Liver (tissue), 9 donors: ENCODE results near the gene GPR68. TPM values are rescaled to one million over a fixed set of nuclear protein-coding genes. Genes with fewer than 3 reads are reported as not detected.

ENCODE experiments used
- DNase-seq: peaks from one replicate; pipeline ENCODE4 v3.0.0-alpha.2; 2017; ENCODE audit warnings: low spot score
- H3K27ac ChIP-seq, 2 donors: one replicate each; pipeline ENCODE4 v1.7.0; 2013; ENCODE audit warnings: inconsistent platforms in 2 of 2, low read length in 2 of 2, control low read depth in 1 of 2, low read depth in 1 of 2, mild to moderate bottlenecking in 1 of 2
- H3K27me3 ChIP-seq, 4 donors: one replicate each; pipeline versions ENCODE4 v1.6.1 to v1.7.0; 2013; ENCODE audit warnings: low read length in 3 of 4, inconsistent platforms in 1 of 4, mild to moderate bottlenecking in 1 of 4, moderate library complexity in 1 of 4; ENCODE audit not compliant: control insufficient read depth in 4 of 4, insufficient read depth in 4 of 4
- H3K36me3 ChIP-seq, 4 donors: one replicate each; pipeline versions ENCODE4 v1.6.1 to v1.7.0; 2013; ENCODE audit warnings: low read length in 3 of 4, mild to moderate bottlenecking in 3 of 4, low read depth in 1 of 4, moderate library complexity in 1 of 4; ENCODE audit not compliant: control insufficient read depth in 4 of 4, insufficient read depth in 3 of 4
- H3K4me1 ChIP-seq, 4 donors: one replicate each; pipeline versions ENCODE4 v1.6.1 to v1.7.0; 2013; ENCODE audit warnings: low read length in 3 of 4, mild to moderate bottlenecking in 3 of 4, moderate library complexity in 1 of 4; ENCODE audit not compliant: control insufficient read depth in 4 of 4, insufficient read depth in 4 of 4
- H3K4me3 ChIP-seq, 3 donors: one replicate each; pipeline versions ENCODE4 v1.6.1 to v1.7.0; 2013; ENCODE audit warnings: low read length in 3 of 3, control low read depth in 1 of 3, low read depth in 1 of 3, mild to moderate bottlenecking in 1 of 3
- H3K9ac ChIP-seq, 2 donors: one replicate each; pipeline ENCODE4 v1.7.0; 2013; ENCODE audit warnings: low read length in 2 of 2, mild to moderate bottlenecking in 2 of 2, moderate library complexity in 2 of 2, control low read depth in 1 of 2, low read depth in 1 of 2
- H3K9me3 ChIP-seq, 4 donors: one replicate each; pipeline versions ENCODE4 v1.6.1 to v1.7.0; 2013; ENCODE audit warnings: low read length in 3 of 4; ENCODE audit not compliant: control insufficient read depth in 4 of 4
- EGR1 ChIP-seq, 2 donors: IDR thresholded peaks; 2 replicates each; pipeline ENCODE4 v1.6.1; 2016 to 2018; ENCODE audit warnings: antibody characterized with exemption in 2 of 2, low read depth in 2 of 2
- FOXA1 ChIP-seq: IDR thresholded peaks from 2 replicates; pipeline ENCODE4 v1.6.1; 2016; ENCODE audit warnings: antibody characterized with exemption
- FOXA2 ChIP-seq: IDR thresholded peaks from 2 replicates; pipeline ENCODE4 v1.6.1; 2016; ENCODE audit warnings: antibody characterized with exemption
- GABPA ChIP-seq, 2 donors: IDR thresholded peaks in 1 of 2; conservative IDR thresholded peaks in 1 of 2; 2 replicates each; pipeline ENCODE4 v1.6.1; 2016; ENCODE audit warnings: antibody characterized with exemption in 2 of 2, mild to moderate bottlenecking in 1 of 2, moderate library complexity in 1 of 2
- HNF4A ChIP-seq, 2 donors: conservative IDR thresholded peaks; 2 replicates each; pipeline ENCODE4 v1.6.1; 2016; ENCODE audit warnings: antibody characterized with exemption in 2 of 2, mild to moderate bottlenecking in 2 of 2
- HNF4G ChIP-seq: IDR thresholded peaks from 2 replicates; pipeline ENCODE4 v1.6.1; 2016; ENCODE audit warnings: antibody characterized with exemption
- JUND ChIP-seq, 2 donors: IDR thresholded peaks; 2 replicates each; pipeline ENCODE4 v1.6.1; 2016; ENCODE audit warnings: antibody characterized with exemption in 2 of 2
- NR2F2 ChIP-seq: IDR thresholded peaks from 2 replicates; pipeline ENCODE4 v1.6.1; 2016; ENCODE audit warnings: antibody characterized with exemption
- RAD21 ChIP-seq, 2 donors: IDR thresholded peaks; 2 replicates each; pipeline ENCODE4 v1.6.1; 2016; ENCODE audit warnings: antibody characterized with exemption in 2 of 2, mild to moderate bottlenecking in 2 of 2
- REST ChIP-seq: IDR thresholded peaks from 2 replicates; pipeline ENCODE4 v1.6.1; 2016; ENCODE audit warnings: antibody characterized with exemption, mild to moderate bottlenecking
- RXRA ChIP-seq, 2 donors: IDR thresholded peaks; 2 replicates each; pipeline ENCODE4 v1.6.1; 2017 to 2018; ENCODE audit warnings: antibody characterized with exemption in 2 of 2, mild to moderate bottlenecking in 1 of 2
- SP1 ChIP-seq: IDR thresholded peaks from 2 replicates; pipeline ENCODE4 v1.6.1; 2018; ENCODE audit warnings: antibody characterized with exemption, mild to moderate bottlenecking
- TAF1 ChIP-seq: conservative IDR thresholded peaks from 2 replicates; pipeline ENCODE4 v1.6.1; 2016; ENCODE audit warnings: antibody characterized with exemption, mild to moderate bottlenecking
- YY1 ChIP-seq: IDR thresholded peaks from 2 replicates; pipeline ENCODE4 v1.6.1; 2016; ENCODE audit warnings: antibody characterized with exemption, mild to moderate bottlenecking
- WGBS: extraction: QIAGEN DNeasy Blood & Tissue Kit; methylation state at CpG from one replicate; pipeline ENCODE4 v1.1.7; 2013; 5-methylcytosine and 5-hydroxymethylcytosine counted together
- polyA plus RNA-seq, 2 donors: library from polyadenylated mRNA; stranded (reverse) in 1 of 2; unstranded in 1 of 2; fragments of 200-250 nt in 1 of 2; fragments of >200 nt in 1 of 2; fragmentation: Nextera tagmentation in 1 of 2; extraction: Ambion mirVana in 1 of 2; gene quantifications; one replicate each; pipeline versions ENCODE4 v1.2.1 to v1.2.3, GENCODE V29; 2013 to 2015
- total RNA-seq, 2 donors: library from RNA; depleted of rRNA; stranded (reverse); fragments of >200 nt; gene quantifications; one replicate each; pipeline ENCODE4 v1.2.3, GENCODE V29; 2014
- TF ChIP-seq, protein P1 (sequence below): IDR thresholded peaks from 2 replicates; pipeline ENCODE4 v1.6.1; 2016; ENCODE audit warnings: antibody characterized with exemption
- TF ChIP-seq, protein P2 (sequence below): IDR thresholded peaks from 2 replicates; pipeline ENCODE4 v1.6.1; 2016; ENCODE audit warnings: antibody characterized with exemption
- TF ChIP-seq, protein P3 (sequence below): fragments of 150-350 bp; IDR thresholded peaks from 2 replicates; pipeline ENCODE4 v1.5.1; 2017; ENCODE audit warnings: improper control_type of control experiment, low read depth, low read length; ENCODE audit not compliant: missing input control
- TF ChIP-seq, protein P4 (sequence below): IDR thresholded peaks from 2 replicates; pipeline ENCODE4 v1.6.1; 2016; ENCODE audit warnings: antibody characterized with exemption
- donor health status: healthy.
- donor health status: healthy.
- donor health status: healthy.
- donor health status: healthy.
- donor health status: healthy.

Gene GPR68
- total and polyA plus RNA-seq, 4 donors: 0.17 to 0.37 (median 0.33) TPM; not detected in 1

- Histone ChIP-seq H3K9me3 (no peaks in the 10 kb centered on the region), H3K9ac (no peak overlapping the region), H3K36me3 (no peaks in the 10 kb centered on the region), H3K27ac (no peak overlapping the region), H3K4me1 (peaks cover 0 to 3% (median 1%) of the 10 kb centered on the region in 4 donors), H3K27me3 (no peaks in the 10 kb centered on the region), H3K4me3 (no peak overlapping the region)
- DNase-seq: no peak
- WGBS: 93% methylated on average over 3 of the region's 3 CpGs
- TF ChIP-seq NR2F2 (no peak), REST (no peak), YY1 (no peak), TAF1 (no peak), FOXA1 (no peak), HNF4G (no peak), HNF4A (conservative IDR thresholded peaks at IDR 0.05) (no peak), RAD21 (IDR thresholded peaks at IDR 0.05) (no peak), EGR1 (IDR thresholded peaks at IDR 0.05; ENCODE audit: low read depth in 2 of 2) (no peak), FOXA2 (no peak)
- TF ChIP-seq, protein P1, sequence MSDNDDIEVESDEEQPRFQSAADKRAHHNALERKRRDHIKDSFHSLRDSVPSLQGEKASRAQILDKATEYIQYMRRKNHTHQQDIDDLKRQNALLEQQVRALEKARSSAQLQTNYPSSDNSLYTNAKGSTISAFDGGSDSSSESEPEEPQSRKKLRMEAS: no peak
- TF ChIP-seq, protein P2, sequence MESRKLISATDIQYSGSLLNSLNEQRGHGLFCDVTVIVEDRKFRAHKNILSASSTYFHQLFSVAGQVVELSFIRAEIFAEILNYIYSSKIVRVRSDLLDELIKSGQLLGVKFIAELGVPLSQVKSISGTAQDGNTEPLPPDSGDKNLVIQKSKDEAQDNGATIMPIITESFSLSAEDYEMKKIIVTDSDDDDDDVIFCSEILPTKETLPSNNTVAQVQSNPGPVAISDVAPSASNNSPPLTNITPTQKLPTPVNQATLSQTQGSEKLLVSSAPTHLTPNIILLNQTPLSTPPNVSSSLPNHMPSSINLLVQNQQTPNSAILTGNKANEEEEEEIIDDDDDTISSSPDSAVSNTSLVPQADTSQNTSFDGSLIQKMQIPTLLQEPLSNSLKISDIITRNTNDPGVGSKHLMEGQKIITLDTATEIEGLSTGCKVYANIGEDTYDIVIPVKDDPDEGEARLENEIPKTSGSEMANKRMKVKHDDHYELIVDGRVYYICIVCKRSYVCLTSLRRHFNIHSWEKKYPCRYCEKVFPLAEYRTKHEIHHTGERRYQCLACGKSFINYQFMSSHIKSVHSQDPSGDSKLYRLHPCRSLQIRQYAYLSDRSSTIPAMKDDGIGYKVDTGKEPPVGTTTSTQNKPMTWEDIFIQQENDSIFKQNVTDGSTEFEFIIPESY: no peak
- TF ChIP-seq, protein P3, sequence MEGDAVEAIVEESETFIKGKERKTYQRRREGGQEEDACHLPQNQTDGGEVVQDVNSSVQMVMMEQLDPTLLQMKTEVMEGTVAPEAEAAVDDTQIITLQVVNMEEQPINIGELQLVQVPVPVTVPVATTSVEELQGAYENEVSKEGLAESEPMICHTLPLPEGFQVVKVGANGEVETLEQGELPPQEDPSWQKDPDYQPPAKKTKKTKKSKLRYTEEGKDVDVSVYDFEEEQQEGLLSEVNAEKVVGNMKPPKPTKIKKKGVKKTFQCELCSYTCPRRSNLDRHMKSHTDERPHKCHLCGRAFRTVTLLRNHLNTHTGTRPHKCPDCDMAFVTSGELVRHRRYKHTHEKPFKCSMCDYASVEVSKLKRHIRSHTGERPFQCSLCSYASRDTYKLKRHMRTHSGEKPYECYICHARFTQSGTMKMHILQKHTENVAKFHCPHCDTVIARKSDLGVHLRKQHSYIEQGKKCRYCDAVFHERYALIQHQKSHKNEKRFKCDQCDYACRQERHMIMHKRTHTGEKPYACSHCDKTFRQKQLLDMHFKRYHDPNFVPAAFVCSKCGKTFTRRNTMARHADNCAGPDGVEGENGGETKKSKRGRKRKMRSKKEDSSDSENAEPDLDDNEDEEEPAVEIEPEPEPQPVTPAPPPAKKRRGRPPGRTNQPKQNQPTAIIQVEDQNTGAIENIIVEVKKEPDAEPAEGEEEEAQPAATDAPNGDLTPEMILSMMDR: no peak
Measured at GRCh38 chr14:91258876-91259275, 14.4 kb upstream of the GPR68 start.

GRCh38 chr14:91258011-91258618 lies 13.6 kb upstream of the GPR68 start:
- Histone ChIP-seq H3K9me3 (no peaks in the 10 kb centered on the region), H3K36me3 (no peaks in the 10 kb centered on the region), H3K9ac (no peak overlapping the region), H3K27ac (no peak overlapping the region), H3K4me3 (no peak overlapping the region), H3K27me3 (no peaks in the 10 kb centered on the region), H3K4me1 (peaks cover under 1 to 8% (median 4%) of the 10 kb centered on the region in 4 donors)
- TF ChIP-seq FOXA2 (no peak), FOXA1 (no peak), TAF1 (no peak), EGR1 (IDR thresholded peaks at IDR 0.05; ENCODE audit: low read depth in 2 of 2) (no peak), SP1 (no peak), GABPA (IDR thresholded peaks at IDR 0.05 in 1 of 2, conservative IDR thresholded peaks at IDR 0.05 in 1 of 2) (no peak), RXRA (IDR thresholded peaks at IDR 0.05) (no peak), RAD21 (IDR thresholded peaks at IDR 0.05) (no peak), JUND (IDR thresholded peaks at IDR 0.05) (no peak), HNF4G (no peak)
- TF ChIP-seq, protein P4, sequence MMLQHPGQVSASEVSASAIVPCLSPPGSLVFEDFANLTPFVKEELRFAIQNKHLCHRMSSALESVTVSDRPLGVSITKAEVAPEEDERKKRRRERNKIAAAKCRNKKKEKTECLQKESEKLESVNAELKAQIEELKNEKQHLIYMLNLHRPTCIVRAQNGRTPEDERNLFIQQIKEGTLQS: no peak
- TF ChIP-seq, protein P2: no peak
- WGBS: 77% methylated on average over 16 of the region's 16 CpGs
- DNase-seq: no peak
